ENCODE results near the gene CFAP119.

DNA sequence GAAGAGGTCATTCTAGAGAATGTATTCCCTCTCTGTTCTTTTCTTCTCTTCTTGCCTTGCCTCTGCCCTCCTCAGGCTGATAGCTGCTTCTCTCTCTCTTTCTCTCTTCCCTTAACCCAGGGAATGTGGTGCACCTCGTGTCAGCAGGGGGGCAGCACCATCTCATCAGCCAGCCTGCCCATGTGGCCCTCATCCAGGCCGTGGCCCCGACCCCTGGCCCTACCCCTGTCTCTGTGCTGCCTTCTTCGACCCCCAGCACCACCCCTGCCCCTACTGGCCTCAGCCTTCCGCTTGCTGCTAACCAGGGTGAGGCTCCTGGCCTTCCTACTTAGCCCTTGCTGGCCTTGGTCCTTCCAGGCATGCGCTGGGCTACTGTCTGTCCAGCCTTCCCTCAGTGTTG lies 39.4 kb downstream of the CFAP119 start:
- TF ChIP-seq, protein P1, sequence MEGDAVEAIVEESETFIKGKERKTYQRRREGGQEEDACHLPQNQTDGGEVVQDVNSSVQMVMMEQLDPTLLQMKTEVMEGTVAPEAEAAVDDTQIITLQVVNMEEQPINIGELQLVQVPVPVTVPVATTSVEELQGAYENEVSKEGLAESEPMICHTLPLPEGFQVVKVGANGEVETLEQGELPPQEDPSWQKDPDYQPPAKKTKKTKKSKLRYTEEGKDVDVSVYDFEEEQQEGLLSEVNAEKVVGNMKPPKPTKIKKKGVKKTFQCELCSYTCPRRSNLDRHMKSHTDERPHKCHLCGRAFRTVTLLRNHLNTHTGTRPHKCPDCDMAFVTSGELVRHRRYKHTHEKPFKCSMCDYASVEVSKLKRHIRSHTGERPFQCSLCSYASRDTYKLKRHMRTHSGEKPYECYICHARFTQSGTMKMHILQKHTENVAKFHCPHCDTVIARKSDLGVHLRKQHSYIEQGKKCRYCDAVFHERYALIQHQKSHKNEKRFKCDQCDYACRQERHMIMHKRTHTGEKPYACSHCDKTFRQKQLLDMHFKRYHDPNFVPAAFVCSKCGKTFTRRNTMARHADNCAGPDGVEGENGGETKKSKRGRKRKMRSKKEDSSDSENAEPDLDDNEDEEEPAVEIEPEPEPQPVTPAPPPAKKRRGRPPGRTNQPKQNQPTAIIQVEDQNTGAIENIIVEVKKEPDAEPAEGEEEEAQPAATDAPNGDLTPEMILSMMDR (conservative IDR thresholded peaks at IDR 0.05; ENCODE audit: low read depth, low read length): peak; percentile 18; the same call in 1 of the 2 replicates
- no peak for TF ChIP-seq EZH2 (IDR thresholded peaks at IDR 0.05; ENCODE audit: low read length, unreplicated experiment)
